Trophoblast cell (in vitro differentiated cells and primary cell): Measurements from ENCODE around the gene C7orf33.

Experiments
- DNase-seq, 2 donors: peaks; one replicate each; pipeline ENCODE4 v3.0.0-alpha.2; 2016
- H2AFZ ChIP-seq: 2 replicates; pipeline ENCODE4 v1.6.1; 2013; ENCODE audit warnings: low read length, moderate library complexity, mild to moderate bottlenecking; ENCODE audit not compliant: insufficient read depth, poor library complexity
- H2AK5ac ChIP-seq: 2 replicates; pipeline ENCODE4 v1.6.1; 2013; ENCODE audit warnings: mild to moderate bottlenecking, low read length
- H2BK120ac ChIP-seq: 2 replicates; pipeline ENCODE4 v1.6.1; 2013; ENCODE audit warnings: low read length, mild to moderate bottlenecking, moderate library complexity; ENCODE audit not compliant: insufficient read depth, poor library complexity
- H2BK12ac ChIP-seq: 2 replicates; pipeline ENCODE4 v1.6.1; 2013; ENCODE audit warnings: mild to moderate bottlenecking, low read length, moderate library complexity
- H2BK5ac ChIP-seq: 2 replicates; pipeline ENCODE4 v1.6.1; 2013; ENCODE audit warnings: low read length, low read depth, moderate library complexity, mild to moderate bottlenecking; ENCODE audit not compliant: poor library complexity
- H3K14ac ChIP-seq: 2 replicates; pipeline ENCODE4 v1.6.1; 2013; ENCODE audit warnings: mild to moderate bottlenecking, low read length
- H3K18ac ChIP-seq: 2 replicates; pipeline ENCODE4 v1.6.1; 2013; ENCODE audit warnings: mild to moderate bottlenecking, low read length
- H3K23ac ChIP-seq: 2 replicates; pipeline ENCODE4 v1.6.1; 2013; ENCODE audit warnings: low read length
- H3K27ac ChIP-seq: 2 replicates; pipeline ENCODE4 v1.5.1; 2013; ENCODE audit warnings: low read depth, mild to moderate bottlenecking, inconsistent platforms, low read length, moderate library complexity
- H3K27me3 ChIP-seq: 2 replicates; pipeline ENCODE4 v1.6.1; 2013; ENCODE audit warnings: inconsistent platforms, mild to moderate bottlenecking, low read length, moderate library complexity; ENCODE audit not compliant: insufficient read depth
- H3K36me3 ChIP-seq, 2 experiments: 1 replicate in 1 of 2; 2 replicates in 1 of 2; pipeline ENCODE4 v1.6.1; 2013; ENCODE audit warnings: low read length in 2 of 2, mild to moderate bottlenecking in 2 of 2, moderate library complexity in 1 of 2; ENCODE audit not compliant: insufficient read depth in 2 of 2, control insufficient read depth in 1 of 2
- H3K4ac ChIP-seq: 2 replicates; pipeline ENCODE4 v1.6.1; 2013; ENCODE audit warnings: low read depth, mild to moderate bottlenecking, low read length, moderate library complexity
- H3K4me1 ChIP-seq, 2 experiments: 1 replicate in 1 of 2; 2 replicates in 1 of 2; pipeline ENCODE4 v1.6.1; 2013; ENCODE audit warnings: low read length in 2 of 2, mild to moderate bottlenecking in 2 of 2, moderate library complexity in 1 of 2; ENCODE audit not compliant: insufficient read depth in 2 of 2, control insufficient read depth in 1 of 2
- H3K4me2 ChIP-seq: 2 replicates; pipeline ENCODE4 v1.6.1; 2013; ENCODE audit warnings: inconsistent platforms, mild to moderate bottlenecking, low read length, moderate library complexity
- H3K4me3 ChIP-seq: 2 replicates; pipeline ENCODE4 v1.5.1; 2013; ENCODE audit warnings: mild to moderate bottlenecking, low read depth, low read length, inconsistent platforms
- H3K79me1 ChIP-seq: one replicate; pipeline ENCODE4 v1.6.1; 2013; ENCODE audit warnings: low read length
- H3K79me2 ChIP-seq: 2 replicates; pipeline ENCODE4 v1.6.1; 2013; ENCODE audit warnings: low read length, mild to moderate bottlenecking; ENCODE audit not compliant: control insufficient read depth, insufficient read depth, poor library complexity
- H3K9ac ChIP-seq: 2 replicates; pipeline ENCODE4 v1.6.1; 2013; ENCODE audit warnings: mild to moderate bottlenecking, low read length
- H3K9me3 ChIP-seq: 2 replicates; pipeline ENCODE4 v1.6.1; 2013; ENCODE audit warnings: low read depth, mild to moderate bottlenecking, control low read depth, inconsistent platforms, low read length; ENCODE audit not compliant: insufficient read depth
- H4K12ac ChIP-seq: 2 replicates; pipeline ENCODE4 v1.6.1; 2013; ENCODE audit warnings: low read depth, mild to moderate bottlenecking, low read length, moderate library complexity
- H4K8ac ChIP-seq: 2 replicates; pipeline ENCODE4 v1.6.1; 2013; ENCODE audit warnings: low read depth, mild to moderate bottlenecking, low read length, moderate library complexity
- H4K91ac ChIP-seq: one replicate; pipeline ENCODE4 v1.6.1; 2013; ENCODE audit warnings: low read depth, mild to moderate bottlenecking, low read length, moderate library complexity
- WGBS: extraction: QIAGEN DNeasy Blood & Tissue Kit; methylation state at CpG from one replicate; pipeline ENCODE4 v1.1.7; 2013; ENCODE audit warnings: missing lambda C conversion rate; ENCODE audit not compliant: insufficient read length, insufficient coverage; ENCODE audit errors: extremely low coverage; 5-methylcytosine and 5-hydroxymethylcytosine counted together

C7orf33 gene

GRCh38 chr7:148661471-148661870 is 70.9 kb downstream of the C7orf33 start:
- Histone ChIP-seq H3K9ac (no peak overlapping the region), H2BK12ac (no peak overlapping the region), H2AFZ (no peak overlapping the region)

GRCh38 chr7:148662646-148663045 is 72.1 kb downstream of the C7orf33 start:
- H4K8ac ChIP-seq = no peak overlapping the region
- no peaks in the 10 kb centered on the region for H3K4me1 ChIP-seq
- no peaks in the 10 kb centered on the region for H3K36me3 ChIP-seq
- no peak overlapping the region for H3K18ac ChIP-seq
- no peaks in the 10 kb centered on the region for H3K79me2 ChIP-seq
- no peak overlapping the region for H2BK5ac ChIP-seq
- H3K27ac ChIP-seq = no peak overlapping the region
- no peak overlapping the region for H3K4me3 ChIP-seq
- no peak overlapping the region for H2BK120ac ChIP-seq
- no peaks in the 10 kb centered on the region for H3K79me1 ChIP-seq
- no peak overlapping the region for H3K14ac ChIP-seq
- no peak overlapping the region for H3K9ac ChIP-seq
- H2BK12ac ChIP-seq = no peak overlapping the region
- no peak overlapping the region for H3K4ac ChIP-seq
- no peak for DNase-seq
- H3K27me3 ChIP-seq = no peaks in the 10 kb centered on the region
- no peak overlapping the region for H2AK5ac ChIP-seq
- no peak overlapping the region for H4K12ac ChIP-seq
- no peak overlapping the region for H3K23ac ChIP-seq
- WGBS = no CpG with 5 or more reads among the region's 3 CpGs
- H3K9me3 ChIP-seq = peaks cover 2% of the 10 kb centered on the region
- no peak overlapping the region for H3K4me2 ChIP-seq
- no peak overlapping the region for H2AFZ ChIP-seq
- no peak overlapping the region for H4K91ac ChIP-seq

More at GRCh38 chr7:148661471-148661870, 70.9 kb downstream of the C7orf33 start:
- no CpG with 5 or more reads among the region's 2 CpGs for WGBS
- H3K18ac ChIP-seq = no peak overlapping the region
- H3K27me3 ChIP-seq = no peaks in the 10 kb centered on the region
- H2BK120ac ChIP-seq = no peak overlapping the region
- DNase-seq = no peak
- H3K79me2 ChIP-seq = no peaks in the 10 kb centered on the region
- H2BK5ac ChIP-seq = no peak overlapping the region
- H3K79me1 ChIP-seq = no peaks in the 10 kb centered on the region
- H2AK5ac ChIP-seq = no peak overlapping the region
- no peak overlapping the region for H4K12ac ChIP-seq
- H3K4me2 ChIP-seq = no peak overlapping the region
- H3K4ac ChIP-seq = no peak overlapping the region
- no peak overlapping the region for H3K4me3 ChIP-seq
- H3K36me3 ChIP-seq = no peaks in the 10 kb centered on the region
- no peak overlapping the region for H3K27ac ChIP-seq
- no peaks in the 10 kb centered on the region for H3K4me1 ChIP-seq
- H3K9me3 ChIP-seq = peaks cover 2% of the 10 kb centered on the region
- no peak overlapping the region for H3K23ac ChIP-seq
- H3K14ac ChIP-seq = no peak overlapping the region
- H4K91ac ChIP-seq = no peak overlapping the region
- no peak overlapping the region for H4K8ac ChIP-seq

- no peak overlapping the region for H4K12ac ChIP-seq
- no peak overlapping the region for H4K8ac ChIP-seq
- no peaks in the 10 kb centered on the region for H3K36me3 ChIP-seq
- no peak overlapping the region for H3K4ac ChIP-seq
- H2AK5ac ChIP-seq = no peak overlapping the region
- no peaks in the 10 kb centered on the region for H3K27me3 ChIP-seq
- H3K4me2 ChIP-seq = no peak overlapping the region
- H3K4me1 ChIP-seq = no peaks in the 10 kb centered on the region
- no peaks in the 10 kb centered on the region for H3K79me2 ChIP-seq
- no peak overlapping the region for H3K18ac ChIP-seq
- no peak overlapping the region for H3K27ac ChIP-seq
- no peak overlapping the region for H3K23ac ChIP-seq
- H2BK12ac ChIP-seq = no peak overlapping the region
- no peak overlapping the region for H2AFZ ChIP-seq
- no CpG with 5 or more reads among the region's 6 CpGs for WGBS
- H2BK120ac ChIP-seq = no peak overlapping the region
- no peak overlapping the region for H3K9ac ChIP-seq
- H3K9me3 ChIP-seq = peaks cover 2% of the 10 kb centered on the region
- H2BK5ac ChIP-seq = no peak overlapping the region
- no peak overlapping the region for H4K91ac ChIP-seq
- no peak for DNase-seq
- H3K79me1 ChIP-seq = no peaks in the 10 kb centered on the region
- no peak overlapping the region for H3K14ac ChIP-seq
- H3K4me3 ChIP-seq = no peak overlapping the region
Measured at GRCh38 chr7:148664324-148664723, 73.8 kb downstream of the C7orf33 start.

- no peaks in the 10 kb centered on the region for H3K79me2 ChIP-seq
- H3K23ac ChIP-seq = no peak overlapping the region
- peaks cover 2% of the 10 kb centered on the region for H3K9me3 ChIP-seq
- no peaks in the 10 kb centered on the region for H3K36me3 ChIP-seq
- no peaks in the 10 kb centered on the region for H3K79me1 ChIP-seq
- no peak overlapping the region for H2BK5ac ChIP-seq
- H4K91ac ChIP-seq = no peak overlapping the region
- no CpG with 5 or more reads among the region's 4 CpGs for WGBS
- no peaks in the 10 kb centered on the region for H3K27me3 ChIP-seq
- H4K8ac ChIP-seq = no peak overlapping the region
- no peak overlapping the region for H2BK120ac ChIP-seq
- H2AFZ ChIP-seq = no peak overlapping the region
- H2BK12ac ChIP-seq = no peak overlapping the region
- no peak overlapping the region for H3K9ac ChIP-seq
- H3K14ac ChIP-seq = no peak overlapping the region
- H3K27ac ChIP-seq = no peak overlapping the region
- H3K4me3 ChIP-seq = no peak overlapping the region
- no peaks in the 10 kb centered on the region for H3K4me1 ChIP-seq
- H2AK5ac ChIP-seq = no peak overlapping the region
- no peak overlapping the region for H3K4me2 ChIP-seq
- no peak overlapping the region for H3K18ac ChIP-seq
- no peak for DNase-seq
- H4K12ac ChIP-seq = no peak overlapping the region
- no peak overlapping the region for H3K4ac ChIP-seq
Measured at GRCh38 chr7:148665221-148665620, 74.7 kb downstream of the C7orf33 start.
